NCI-H82 treated with DMSO at 0.1 percent for 48 hours (cell line): ENCODE measurements around the gene MTG2.

Experiments
- DNase-seq: peaks from one replicate; lab custom pipeline; 2025; ENCODE audit not compliant: unreplicated experiment; lab: John Stamatoyannopoulos, UW

Gene MTG2

DNA sequence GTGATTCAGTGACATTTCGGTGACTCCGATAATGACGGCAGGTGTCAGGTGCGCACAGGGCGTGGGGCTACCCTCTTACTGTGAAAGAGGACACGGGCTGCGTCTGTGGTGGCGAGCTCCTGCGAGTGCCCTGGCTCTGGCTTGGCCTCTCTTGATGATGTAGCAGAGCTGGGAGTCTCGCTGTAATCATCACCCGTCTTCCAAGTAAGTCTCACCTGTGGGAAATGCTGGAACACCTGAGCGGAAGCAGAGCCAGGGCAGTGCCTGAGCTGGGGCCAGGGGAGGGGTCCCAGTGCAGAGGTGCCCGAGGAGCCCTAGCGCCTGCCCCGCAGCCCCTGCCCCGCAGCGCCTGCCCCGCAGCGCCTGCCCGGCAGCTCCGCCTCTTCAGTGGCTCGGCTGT is 60.3 kb downstream of the MTG2 start:
- DNase-seq: no peak

DNA sequence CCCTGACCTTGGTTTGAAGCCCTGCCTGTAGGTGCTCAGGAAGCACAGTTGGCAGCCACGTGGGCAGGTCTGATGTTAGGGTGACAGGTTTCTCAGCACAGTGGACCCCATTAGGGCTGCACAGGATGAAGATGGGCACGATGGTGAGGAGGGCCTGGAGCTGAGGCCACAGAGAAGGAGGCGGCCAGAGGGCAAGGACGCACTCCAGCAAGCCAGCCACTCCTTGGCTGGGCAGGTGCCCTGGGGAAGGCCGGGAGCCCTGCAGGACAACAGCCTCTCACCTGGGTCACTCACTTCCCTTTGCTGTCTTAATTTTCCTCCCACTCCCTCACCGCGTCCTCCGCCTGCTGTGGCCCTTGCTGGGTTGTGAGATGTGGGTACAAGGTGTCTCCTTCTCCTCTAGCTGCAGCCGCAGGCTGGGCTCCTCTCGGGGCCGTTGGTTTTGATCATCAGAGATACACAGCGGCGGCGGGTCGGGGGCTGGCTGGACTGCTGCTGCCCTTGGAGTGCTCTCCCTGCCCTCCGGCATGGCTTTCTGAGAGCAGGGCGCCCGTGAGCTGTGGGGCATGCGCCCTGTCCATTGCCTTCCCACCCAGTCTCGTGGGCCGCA is 61.2 kb downstream of the MTG2 start:
- DNase-seq: no peak

DNA sequence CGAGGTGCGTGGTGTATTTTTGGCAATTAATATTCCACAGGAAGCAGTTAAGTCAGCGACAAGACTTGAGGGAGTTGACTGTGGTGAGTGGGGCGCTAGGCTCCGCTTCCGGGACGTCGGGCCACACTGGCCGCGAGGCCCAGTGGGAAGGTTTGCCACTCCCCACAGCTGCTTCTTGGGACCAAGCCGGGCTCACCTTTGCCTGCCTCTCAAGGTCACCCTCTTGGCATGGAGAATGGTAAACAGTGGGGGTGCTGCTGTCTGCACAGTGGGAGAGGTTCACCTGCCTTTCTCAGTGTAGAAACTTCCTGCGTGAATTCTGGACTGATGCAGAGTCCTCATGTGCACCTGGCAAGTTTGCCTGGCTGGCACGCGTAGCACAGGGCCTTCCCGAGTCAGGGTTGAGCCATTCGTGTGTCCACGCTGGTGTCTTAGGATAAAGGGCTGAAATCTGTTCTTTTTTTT is 61.8 kb downstream of the MTG2 start:
- no peak for DNase-seq

DNA sequence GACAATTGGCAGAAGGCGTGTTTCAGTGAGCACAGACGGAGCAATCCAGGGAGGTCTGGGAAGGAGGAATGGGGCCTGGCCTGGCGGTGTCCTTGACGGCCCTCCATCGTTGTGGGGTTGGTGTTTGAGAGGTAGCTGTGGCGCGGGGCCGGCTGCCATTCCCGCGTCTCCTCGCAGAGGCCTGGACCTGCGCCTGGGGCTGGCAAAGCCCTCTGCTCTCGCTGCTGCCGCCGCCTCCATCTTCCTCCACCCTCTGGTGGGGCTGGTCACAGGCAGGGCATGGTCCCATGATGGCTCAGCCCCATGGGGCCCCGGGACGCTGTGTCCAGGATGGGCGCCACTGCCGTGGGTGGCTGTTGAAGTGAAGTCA is 63.1 kb downstream of the MTG2 start:
- DNase-seq: no peak

DNA sequence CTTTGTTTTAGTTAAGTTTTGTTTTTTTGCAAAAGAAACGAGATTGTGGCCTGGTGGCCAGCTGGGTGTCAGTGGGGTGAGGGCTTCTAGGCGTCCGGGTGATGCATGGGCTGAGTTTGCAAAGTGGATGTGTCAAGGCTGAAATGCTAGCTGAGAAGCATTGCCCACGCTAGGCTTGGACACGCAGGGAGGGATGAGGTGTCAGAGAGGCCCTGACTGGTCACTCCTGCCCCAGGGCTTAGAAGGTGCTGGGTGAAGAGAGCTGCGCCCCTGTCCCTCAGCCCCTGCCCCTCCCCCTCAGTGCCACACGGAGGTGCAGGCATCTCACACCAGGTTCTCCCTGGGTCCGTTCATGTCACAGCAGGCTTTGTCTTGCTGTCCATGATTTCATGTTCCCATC is 63.6 kb downstream of the MTG2 start:
- DNase-seq: no peak

DNA sequence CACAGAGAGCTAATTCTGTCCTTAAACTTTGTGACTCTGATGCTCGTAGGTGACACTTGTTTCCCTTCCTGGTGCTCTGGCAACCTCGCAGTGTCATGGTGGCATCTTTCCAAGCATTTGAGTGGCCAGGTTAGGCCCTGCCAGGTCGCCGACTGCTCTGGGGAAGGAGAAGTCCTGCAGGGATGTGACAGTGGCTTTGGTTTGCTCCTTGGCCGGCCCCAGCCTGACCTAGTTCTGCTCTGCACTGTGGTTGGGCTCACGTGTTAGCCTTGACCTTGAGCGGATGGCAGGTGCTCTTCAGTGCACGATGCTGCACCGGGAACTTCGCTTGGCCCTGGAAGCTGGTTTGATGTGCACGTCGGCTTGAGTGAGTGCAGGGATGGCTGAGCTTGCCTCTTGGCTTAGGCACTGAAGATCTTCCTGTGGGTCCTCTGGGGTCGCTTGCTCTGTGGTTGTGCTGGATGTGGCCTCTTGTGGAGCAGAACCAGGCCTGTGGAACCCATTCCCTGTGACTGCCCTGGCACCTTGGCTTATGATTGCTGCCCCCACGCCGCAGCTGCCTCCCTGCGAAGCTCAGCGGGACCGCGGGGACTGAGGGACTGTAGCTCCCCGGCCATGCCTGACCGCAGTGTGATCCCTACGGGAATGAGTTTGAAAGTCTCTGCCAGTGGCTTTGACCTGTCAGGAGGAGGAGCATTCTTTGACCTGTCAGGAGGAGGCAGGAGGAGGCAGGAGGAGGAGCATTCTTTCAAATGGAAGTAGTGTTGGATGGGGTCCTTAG is 64.2 kb downstream of the MTG2 start:
- DNase-seq: no peak

DNA sequence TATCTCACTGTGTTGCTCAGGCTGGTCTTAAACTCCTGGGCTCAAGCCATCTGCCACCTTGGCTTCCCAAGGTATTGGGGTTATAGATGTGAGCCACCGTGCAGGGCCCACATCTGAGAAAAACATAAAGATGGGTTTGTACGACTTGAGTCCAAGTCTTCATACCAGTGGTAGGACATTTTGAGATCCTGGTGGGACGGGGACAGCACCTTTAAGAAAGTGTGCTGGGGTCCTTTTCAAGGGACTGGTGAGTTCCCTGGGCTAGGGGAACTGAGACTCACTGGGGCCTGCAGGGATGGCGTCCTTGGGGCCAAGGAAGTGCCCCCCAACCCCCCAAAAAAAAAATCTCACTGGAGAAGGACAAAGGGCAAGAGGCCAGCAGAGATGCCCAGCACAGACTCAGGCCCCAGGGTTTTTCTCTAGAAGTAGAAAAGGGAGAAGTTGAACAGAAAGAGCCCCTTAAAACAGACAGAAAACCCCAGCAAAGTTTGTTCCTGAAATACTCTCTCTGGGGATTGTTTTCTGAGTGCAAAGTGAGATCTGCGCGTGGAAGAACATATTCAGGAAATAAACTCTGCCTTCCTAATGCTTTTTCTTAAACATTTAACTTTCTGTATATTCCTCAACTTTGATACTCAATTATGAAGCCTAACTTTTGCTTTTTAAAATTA is 66.2 kb downstream of the MTG2 start:
- no peak for DNase-seq

DNA sequence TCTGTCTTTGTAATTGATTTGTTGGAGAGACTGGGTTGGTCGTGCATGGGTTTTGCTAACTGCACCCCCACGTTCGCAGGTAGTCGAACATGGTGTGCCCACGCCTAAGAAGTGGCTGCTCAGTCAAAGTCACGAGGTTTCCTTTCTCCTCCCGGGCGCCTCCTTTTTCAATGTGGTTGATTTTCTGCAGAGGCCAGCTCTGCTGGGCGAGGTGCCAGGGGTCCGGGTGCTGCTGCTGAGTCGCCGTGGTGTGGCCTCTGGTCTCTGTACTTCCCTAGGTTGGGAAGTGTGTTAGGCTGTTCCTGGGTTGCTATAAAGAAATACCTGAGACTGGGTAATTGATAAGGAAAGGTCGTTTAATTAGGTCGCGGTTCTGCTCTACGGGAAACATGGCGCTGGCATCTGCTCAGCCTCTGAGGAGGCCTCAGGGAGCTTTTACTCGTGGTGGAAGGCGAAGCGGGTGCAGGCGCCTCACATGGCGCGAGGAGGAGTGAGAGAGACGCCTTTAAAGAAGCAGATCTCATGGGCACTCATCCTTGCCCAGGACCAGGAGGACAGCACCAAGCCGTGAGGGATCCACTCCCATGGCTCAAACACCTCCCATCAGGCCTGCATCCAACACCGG is 69.6 kb downstream of the MTG2 start:
- DNase-seq: no peak
